GM21390 (cell line): ENCODE results near the gene LRFN4.

Source experiments
- ATAC-seq: cut with Tn5 transposase; IDR thresholded peaks from one replicate; pipeline ENCODE4 v1.9.1; 2021; ENCODE audit not compliant: unreplicated experiment

Gene LRFN4

DNA sequence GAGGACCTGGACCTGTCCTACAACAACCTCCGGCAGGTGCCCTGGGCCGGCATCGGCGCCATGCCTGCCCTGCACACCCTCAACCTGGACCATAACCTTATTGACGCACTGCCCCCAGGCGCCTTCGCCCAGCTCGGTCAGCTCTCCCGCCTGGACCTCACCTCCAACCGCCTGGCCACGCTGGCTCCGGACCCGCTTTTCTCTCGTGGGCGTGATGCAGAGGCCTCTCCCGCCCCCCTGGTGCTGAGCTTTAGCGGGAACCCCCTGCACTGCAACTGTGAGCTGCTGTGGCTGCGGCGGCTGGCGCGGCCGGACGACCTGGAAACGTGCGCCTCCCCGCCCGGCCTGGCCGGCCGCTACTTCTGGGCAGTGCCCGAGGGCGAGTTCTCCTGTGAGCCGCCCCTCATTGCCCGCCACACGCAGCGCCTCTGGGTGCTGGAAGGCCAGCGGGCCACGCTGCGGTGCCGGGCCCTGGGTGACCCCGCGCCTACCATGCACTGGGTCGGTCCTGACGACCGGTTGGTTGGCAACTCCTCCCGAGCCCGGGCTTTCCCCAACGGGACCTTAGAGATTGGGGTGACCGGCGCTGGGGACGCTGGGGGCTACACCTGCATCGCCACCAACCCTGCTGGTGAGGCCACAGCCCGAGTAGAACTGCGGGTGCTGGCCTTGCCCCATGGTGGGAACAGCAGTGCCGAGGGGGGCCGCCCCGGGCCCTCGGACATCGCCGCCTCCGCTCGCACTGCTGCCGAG, 1.5 kb downstream of the LRFN4 start:
- ATAC-seq = no peak

DNA sequence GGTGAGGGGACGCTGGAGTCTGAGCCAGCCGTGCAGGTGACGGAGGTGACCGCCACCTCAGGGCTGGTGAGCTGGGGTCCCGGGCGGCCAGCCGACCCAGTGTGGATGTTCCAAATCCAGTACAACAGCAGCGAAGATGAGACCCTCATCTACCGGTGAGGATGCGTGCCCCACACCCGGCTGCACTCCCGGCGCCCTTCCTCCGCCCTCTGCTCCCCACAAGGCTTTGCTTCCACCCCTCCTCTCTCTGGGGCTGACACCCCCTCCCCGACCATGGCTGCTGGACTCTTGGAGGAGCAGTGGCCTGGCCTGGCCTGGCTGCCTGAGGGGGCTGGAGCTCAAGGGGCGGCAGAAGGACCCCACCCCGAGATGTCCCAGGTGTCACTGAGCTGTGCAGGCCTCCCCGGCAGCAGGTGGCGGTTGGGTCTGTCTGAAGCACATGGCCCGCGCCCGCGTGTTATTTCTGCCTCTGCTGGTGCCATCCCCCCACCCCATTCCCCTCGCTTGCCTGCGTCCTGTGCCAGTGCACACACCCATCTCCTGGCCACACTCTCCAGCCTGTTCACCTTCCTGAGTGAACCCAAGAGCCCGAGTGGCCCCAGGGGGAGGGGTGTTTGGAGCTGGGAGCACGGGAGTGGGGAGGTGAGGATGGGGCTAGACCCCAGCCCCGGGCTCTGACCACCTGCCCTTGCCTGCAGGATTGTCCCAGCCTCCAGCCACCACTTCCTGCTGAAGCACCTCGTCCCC, 2.2 kb downstream of the LRFN4 start:
- ATAC-seq = no peak

DNA sequence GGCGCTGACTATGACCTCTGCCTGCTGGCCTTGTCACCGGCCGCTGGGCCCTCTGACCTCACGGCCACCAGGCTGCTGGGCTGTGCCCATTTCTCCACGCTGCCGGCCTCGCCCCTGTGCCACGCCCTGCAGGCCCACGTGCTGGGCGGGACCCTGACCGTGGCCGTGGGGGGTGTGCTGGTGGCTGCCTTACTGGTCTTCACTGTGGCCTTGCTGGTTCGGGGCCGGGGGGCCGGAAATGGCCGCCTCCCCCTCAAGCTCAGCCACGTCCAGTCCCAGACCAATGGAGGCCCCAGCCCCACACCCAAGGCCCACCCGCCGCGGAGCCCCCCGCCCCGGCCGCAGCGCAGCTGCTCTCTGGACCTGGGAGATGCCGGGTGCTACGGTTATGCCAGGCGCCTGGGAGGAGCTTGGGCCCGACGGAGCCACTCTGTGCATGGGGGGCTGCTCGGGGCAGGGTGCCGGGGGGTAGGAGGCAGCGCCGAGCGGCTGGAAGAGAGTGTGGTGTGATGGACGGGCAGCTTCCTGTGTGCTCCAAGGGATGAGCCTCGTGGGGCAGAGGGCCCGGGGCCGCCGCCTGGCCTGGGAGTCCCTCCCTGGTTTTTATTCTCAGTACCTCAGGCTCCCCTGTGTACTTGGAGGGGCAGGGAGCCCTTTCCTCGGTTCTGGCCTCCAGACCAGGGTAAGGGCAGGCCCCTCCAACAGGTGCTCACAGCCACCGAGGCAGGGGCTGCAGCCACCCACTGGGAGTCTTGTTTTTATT, 3.0 kb downstream of the LRFN4 start:
- ATAC-seq = no peak

DNA sequence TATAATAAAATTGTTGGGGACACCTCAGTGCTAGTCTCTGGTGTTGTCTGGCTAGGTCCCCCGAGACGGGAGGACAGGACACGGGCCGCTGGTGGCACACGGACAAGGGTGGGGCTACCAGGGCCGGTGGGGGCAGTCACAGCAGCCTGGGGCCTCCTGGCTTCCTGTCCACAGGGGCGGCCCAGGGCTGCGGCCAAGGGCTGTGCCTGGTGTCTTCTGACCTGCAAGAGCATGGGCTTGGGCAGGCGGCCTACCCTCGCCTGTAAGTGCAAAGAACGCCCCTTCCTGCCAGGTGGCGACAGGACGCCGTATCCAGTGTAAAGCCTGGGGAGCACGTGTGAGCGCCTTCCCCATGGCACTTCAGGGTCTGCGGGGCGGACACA, 3.6 kb downstream of the LRFN4 start:
- no peak for ATAC-seq

DNA sequence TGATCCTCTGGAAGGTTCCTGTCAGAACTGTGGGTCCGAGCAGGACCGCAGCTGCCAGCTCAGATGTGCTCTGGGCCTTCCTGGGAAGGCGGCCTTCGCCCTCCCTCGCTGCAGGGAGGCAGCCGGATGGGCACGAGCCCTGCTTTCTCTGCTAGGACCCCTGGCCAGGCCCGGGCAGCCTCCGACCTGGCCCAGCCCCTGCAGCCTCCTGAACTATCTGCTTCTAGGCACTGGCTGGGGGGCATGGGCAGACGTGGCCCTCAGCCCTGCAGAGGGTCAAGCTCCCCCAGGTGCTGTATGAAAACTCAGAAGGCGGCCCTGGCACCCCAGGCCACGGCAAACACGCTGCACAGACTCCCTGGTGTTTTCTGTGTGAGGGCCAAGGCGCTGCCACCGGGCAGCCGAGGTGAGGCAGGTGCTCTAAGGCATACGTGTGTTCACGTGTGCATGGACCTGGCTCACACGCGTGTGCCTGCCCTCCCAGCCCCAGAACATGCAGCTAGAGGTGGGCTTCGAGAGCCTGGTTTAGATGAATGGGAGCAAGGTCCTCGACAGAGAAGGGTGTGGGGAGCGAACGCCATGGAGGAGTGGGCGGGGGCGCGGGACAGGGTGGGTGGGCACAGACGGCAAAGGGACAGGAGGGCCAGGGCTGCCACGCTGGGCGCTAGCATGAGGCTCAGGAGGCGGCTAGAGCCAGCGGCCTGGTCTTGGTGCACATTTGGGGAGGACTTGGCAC, 4.3 kb downstream of the LRFN4 start:
- no peak for ATAC-seq

DNA sequence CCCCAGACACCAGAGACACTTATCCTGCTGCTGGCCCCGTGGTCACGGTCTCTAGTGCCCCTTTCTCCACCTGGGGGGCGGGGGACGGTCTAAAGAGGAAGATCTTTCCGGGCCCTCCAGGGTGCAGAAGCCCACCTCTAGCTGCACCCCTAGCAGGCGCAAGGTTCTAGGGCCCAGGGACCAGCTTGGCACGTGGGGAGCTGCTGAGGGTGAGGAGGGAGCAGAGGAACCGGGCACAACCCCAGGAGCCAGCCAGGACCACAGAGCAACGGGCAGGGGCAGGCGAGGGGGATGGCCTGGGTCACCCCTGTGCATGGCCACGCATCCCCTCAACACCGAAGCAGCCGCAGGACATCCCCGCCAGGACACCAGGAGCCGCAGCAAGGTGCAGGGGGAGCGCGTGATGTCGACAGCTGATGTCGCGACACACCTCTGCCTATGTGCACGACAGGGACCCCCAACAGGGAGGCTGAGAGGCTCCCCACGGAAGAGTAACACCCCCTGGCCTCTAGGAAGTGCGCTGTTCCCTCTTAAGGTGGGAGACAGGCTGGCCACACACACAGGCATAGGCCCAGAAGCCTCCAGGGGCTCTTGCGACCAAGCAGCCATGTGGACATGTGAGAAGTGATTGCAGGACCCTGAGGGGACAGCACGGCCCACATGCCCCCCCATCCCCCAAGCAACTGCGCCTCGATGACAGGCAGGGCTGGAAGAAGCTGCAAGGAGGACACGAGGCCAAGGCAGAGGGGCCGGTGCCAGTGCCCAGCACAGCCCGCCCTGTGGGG, 5.1 kb downstream of the LRFN4 start:
- ATAC-seq = no peak

DNA sequence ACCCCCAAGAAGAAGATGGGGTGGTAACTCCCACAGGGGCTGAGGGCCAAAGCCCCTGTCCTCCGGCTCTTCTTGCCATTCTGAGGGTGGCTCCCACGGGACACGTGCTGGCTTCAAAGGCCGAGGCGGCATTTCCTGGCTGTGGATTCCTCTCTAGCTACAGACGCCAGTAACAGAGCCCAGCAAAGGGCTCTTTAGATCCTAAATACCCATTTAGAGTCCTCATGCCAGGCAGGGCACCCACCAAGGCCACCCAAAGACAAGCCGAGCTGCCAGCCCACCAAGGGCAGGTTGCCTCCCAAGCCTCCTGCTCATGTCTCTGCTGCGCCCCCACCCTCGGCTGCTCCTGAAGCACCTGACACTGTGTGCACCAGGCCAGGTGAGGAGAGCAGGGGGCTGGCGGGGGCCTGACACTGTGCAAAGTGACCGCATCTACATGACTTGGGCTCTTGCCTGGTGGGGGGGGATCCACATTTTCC, 5.7 kb downstream of the LRFN4 start:
- no peak for ATAC-seq

DNA sequence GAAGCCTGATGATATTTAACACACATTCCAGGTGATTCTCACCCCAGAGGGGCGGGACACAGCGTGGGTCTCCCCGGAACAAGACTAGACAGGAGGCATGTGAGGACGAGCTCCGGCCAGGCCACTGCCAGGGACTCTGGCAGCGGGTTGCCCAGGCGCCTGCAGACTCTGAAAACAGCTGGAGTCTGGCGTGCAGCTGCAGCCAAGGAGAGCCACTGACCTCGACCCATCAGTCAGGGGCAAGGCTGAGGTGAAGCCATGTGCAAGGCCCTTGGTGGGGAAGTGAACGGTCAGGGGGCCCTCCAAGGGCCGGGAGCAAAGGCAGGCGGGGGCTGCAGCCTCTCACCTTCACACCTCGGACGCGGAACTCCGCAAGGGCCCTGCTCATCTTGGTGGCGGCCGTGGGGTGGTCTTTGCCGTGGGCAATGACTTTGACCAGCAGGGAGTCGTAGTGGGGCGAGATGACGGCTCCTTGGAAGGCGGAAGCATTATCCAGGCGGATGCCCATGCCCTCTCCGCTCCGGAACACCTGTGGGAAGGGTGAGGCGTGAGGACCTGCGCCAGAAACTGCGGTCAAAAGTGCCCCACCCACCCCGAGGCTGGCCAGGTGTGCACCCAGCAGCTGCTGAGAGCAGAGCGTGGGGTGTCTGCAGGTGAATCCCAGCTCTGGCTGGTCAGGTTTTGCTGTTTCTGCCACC, 6.7 kb downstream of the LRFN4 start:
- no peak for ATAC-seq

DNA sequence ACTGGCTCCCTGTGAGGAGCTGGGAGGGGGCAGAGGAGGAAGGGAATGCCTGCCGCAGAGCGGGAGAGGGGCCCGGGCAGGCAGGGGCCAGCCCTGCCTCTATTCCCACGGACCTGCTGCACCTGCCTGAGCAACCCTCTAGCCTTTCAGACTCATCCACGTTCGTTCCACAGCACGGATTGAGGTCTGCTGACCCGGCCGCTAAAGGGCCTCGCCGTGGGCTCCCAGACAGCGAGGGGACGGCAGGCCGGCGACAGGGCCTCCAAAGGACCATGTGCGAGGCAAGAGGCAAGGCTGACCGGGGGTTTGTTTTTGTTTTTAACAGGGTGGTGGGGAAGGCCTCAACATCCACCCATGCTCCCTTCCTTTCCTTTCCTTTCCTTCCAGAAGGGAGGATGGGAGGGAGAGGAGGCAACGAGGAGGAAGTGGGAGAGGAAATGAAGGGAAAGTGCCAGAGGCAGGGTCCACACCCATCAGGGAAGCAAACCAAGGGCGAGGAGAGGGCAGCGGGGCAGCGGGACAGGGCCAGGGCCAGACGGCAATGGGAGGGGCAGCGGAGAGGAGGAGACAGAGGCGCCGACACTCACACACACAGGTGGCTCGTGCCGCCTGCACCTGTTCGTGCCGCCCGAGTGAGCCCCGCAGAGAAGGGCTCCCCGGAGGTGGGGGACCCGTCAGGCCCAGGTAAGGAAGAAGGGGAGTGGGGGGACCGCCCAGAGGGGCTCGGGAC, 7.5 kb downstream of the LRFN4 start:
- no peak for ATAC-seq

DNA sequence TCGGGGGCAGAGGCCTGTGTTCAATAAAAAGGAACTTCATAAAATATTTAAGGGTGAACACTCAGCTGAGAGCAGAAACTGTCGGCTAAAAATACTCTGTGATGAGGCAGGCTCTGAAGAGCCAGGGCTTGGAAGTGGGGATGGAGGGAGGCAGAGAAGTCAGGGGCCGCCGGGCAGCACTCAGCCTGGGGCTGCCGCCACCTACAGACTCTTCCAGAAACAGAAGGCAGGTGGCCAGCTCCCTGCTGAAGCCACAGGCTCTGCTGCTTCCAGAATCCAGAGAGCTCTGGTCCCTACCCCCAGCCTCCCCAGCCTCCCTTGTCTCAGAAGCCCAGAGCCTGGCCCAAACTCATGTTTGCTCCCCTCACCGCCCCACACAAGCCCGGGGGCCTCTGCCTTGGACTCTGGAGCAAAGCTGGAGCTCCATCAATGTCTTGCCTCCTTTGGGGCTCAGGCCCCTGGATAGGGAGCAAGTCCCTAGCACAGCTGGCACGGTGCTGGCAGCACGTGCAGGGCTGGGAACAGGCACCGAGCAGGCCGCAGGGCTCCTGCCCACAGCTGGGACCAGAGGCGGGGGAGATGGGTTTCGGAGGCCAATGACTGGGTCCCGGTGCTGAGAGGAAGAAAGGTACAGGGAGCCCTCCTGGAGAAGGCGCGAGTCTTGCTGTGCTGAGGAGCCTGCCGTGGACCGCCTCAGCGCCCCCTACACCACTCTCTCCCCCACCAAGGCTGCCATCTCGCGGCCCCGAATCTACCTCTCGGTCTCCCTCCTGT, 8.2 kb downstream of the LRFN4 start:
- no peak for ATAC-seq

DNA sequence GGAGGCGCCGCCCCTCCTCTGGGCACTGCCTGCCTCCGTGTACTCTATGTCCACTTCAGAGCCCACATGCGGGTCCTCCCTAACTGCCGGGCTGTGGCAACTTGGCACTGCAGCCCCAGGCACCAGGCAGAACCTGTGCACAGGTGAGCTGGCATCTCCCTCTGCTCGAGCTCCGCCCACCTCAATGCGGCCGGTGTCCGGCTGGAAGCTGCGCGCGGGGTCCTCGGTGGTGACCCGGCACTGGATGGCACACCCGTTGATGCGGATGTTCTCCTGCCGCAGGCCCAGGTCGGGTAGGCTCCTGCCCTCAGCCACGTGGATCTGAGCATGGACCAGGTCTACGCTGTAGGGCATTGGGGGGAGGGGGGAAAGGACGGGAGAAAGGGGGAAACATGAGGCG, 9.1 kb downstream of the LRFN4 start:
- no peak for ATAC-seq

DNA sequence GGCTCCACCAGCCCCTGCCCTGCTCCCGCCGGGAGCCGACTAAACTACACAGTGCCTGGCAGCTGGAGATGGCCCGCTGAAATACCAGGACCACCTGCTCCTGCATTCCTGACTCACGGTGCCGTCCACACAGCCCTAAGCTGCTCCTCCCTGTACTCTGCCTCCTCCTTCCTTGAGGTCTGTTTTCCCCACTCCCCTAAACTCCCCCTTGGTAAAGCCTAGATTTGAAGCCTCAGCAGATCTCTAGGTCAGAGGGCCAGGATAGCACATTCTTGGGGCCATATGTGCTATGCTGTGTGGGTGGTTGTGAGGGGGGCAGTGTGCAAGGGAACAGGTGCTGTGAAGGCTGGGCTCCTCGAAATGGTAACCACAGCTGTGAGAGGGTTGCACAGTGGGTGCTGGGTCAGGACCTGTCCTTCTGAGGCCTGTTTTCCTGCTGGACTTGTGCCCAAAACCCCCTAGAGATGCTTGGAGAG, 9.7 kb downstream of the LRFN4 start:
- no peak for ATAC-seq

DNA sequence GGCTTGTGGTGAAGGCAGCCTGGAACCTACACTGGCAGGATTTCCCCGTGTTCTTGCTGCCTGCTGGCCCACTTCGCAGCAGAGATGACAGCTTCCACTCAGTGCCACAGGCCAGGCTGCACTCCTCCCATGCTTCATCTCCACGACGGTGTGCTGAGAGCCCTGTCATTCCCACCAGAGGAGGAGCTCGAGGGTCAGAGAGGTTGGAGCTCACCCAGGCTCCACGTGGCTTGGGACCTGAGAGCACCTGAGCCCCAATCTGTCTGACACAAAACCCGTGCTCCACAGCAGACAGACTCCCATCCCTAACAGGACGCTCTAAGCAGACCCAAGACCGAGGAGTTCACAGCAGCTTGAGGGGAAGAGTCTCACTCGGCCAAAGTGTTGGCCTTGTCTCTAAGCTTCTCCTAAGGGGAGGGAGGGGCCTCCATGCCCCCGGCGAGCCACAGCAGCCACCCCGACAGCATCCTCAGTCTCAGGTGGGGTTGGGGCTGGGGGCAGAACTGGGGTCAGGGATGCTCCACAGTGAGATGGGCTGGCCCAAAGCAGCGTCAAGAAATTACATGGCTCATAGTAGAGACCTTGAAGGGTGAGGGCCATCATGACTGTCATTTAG, 10.7 kb downstream of the LRFN4 start:
- no peak for ATAC-seq

DNA sequence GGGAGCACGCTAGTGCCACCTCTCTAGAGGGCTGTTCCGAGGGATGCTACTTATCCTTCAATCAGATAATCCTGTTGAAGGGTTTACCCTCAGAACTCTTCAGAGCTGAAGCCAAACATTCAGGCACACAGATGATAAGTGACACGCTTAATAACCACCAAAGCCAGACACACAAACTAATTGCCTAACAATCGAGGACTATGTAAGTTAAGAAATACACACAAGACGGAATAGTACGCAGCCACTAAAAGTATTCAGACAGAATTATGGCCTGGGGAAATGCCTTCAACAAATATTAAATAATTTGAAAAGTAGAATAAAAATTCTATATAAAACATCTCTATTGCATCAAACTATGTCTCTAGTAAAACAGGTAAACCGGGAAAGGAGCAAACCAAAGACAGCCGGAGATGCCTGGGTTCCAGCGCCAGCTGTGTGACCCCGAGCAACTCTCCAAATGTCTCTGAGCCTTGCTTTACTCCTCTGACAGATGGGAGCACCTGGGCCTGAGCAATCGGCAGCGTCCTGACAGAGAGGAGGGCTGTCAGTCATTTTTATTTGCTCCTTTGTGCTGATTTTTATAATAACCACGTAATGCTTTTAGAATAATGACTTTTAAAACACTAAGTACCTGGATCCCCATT, 11.3 kb downstream of the LRFN4 start:
- no peak for ATAC-seq

DNA sequence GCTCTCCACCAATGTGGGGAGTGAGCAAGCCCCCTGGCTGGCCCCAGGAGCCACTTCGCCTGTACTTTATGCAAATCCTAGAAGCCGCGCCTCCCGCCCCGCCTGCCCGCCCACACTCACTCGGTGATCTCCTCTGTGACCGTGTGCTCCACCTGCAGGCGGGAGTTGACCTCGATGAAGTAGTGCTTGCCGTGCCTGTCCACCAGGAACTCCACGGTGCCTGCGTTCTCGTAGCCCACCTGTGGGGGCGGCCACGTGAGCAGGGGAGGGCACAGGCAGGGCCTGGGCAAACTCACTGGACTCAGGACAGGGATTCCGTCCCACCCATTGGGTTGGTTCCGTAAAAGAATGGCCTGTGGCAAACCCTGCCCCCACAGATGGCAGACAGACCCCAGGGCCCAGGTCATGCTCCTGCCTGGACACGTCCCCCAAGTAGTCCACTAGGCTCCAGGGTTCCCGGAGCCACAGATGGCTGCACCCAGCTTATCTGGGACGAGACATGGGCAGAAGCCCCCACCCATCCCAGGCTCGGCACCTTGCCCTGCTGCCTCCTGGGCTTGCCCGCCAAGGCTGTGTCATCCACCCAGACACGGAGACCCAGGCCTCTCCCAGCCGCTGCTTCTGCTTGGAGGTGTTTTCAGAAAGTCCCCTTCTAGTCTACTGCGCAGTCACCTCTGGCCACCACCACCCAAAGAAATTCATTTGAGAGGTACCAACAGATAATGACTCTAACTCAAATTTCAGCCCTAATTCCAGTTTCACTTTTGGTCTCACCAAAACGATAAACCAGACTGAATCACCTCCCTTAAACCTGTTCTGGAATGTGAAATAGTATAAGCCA, 12.1 kb downstream of the LRFN4 start:
- ATAC-seq = peak; percentile 74

DNA sequence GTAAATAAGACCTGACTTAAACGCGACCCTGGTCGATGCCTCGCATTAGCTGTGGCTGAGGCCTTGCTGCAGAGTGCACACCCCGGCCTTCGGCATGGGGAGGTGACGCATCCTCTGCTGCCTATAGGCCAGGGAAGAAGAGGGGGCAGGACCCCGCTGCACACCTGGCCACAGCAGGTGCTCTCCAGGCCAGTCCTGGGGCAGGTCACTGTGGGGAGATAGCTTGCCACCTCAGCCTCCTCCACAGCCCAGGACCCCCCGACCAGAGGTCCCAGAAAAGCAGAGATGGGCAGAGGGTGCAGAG, 12.7 kb downstream of the LRFN4 start:
- no peak for ATAC-seq

DNA sequence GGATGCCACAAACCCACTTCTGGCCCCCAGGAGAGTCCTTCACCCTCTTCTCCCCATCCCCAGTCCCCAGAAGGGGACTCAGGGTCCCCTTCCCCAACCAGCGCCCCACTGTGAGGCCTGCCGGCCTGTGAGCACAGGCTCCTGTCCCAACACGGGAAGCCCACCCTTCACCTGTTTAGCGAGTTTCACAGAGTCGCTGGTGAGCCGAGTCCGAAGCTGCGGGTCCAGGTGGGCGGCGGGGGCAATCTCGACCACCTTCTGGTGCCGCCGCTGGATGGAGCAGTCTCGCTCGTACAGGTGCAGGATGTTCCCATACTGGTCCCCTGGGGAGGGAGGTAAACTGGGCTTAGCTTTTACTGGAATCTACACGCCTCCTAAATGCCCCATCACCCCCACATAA, 13.3 kb downstream of the LRFN4 start:
- no peak for ATAC-seq
